HCT116 (cell line): ENCODE measurements around the gene MTUS2. TPM values are rescaled to one million over a fixed set of nuclear protein-coding genes. Genes with fewer than 3 reads are reported as not detected.

Experiments
- ATAC-seq: fragments of 200-7000 bp; cut with Tn5 transposase; 2 replicates; pipeline ENCODE4 v1.9.1; 2020; ENCODE audit warnings: mild to moderate bottlenecking, moderate library complexity
- BruUV-seq: library from RNA; stranded (reverse); fragments of 400-500 nt; replicated peaks from 2 replicates; lab custom pipeline; 2021; lab: Mats Ljungman, UMichigan
- CTCF ChIA-PET: fragments of 300-600 bp; sonication (Branson Sonifier 250); formaldehyde crosslinking; loops from one replicate; lab custom pipeline; 2021; ENCODE audit warnings: antibody characterized with exemption; lab: Charles Lee
- POLR2A ChIA-PET: fragments of 300-600, 350-600 bp; sonication (Branson Sonifier 250); formaldehyde crosslinking; loops from one replicate; lab custom pipeline; 2021; ENCODE audit warnings: antibody characterized with exemption; lab: Charles Lee
- RAD21 ChIA-PET, 2 experiments: fragments of 300-600 bp; sonication (Branson Sonifier 250); formaldehyde crosslinking; loops; one replicate each; lab custom pipeline; 2023; ENCODE audit warnings: low total read pairs in 2 of 2; ENCODE audit not compliant: uncharacterized antibody in 2 of 2, unreplicated experiment in 2 of 2, low non-redundant PET in 1 of 2; lab: Charles Lee
- DNase-seq: peaks from one replicate; pipeline ENCODE4 v3.0.0-alpha.2; 2010; ENCODE audit warnings: low read depth, low spot score
- H2AFZ ChIP-seq: fragments of 200-600 bp; shearing (Covaris generic), sonication (generic); 2 replicates; pipeline ENCODE4 v1.6.1; 2017; ENCODE audit warnings: low read depth, mixed run types, mixed read lengths, antibody characterized with exemption, low read length; ENCODE audit not compliant: poor library complexity, severe bottlenecking
- H3K27ac ChIP-seq: 2 replicates; pipeline ENCODE4 v1.5.1; 2012; ENCODE audit warnings: low read depth, low read length
- H3K27me3 ChIP-seq: fragments of 200-600 bp; sonication (generic); 2 replicates; pipeline ENCODE4 v1.6.1; 2016; ENCODE audit warnings: mixed run types, low read length, mixed read lengths; ENCODE audit not compliant: insufficient read depth
- H3K36me3 ChIP-seq, 2 experiments: fragments of 200-500 bp in 1 of 2; fragments of 200-600 bp in 1 of 2; sonication (Bioruptor generic) in 1 of 2; sonication (generic) in 1 of 2; 2 replicates each; pipeline versions ENCODE4 v1.5.1 to v1.6.1; 2014 to 2016; ENCODE audit warnings: low read length in 2 of 2, inconsistent platforms in 1 of 2, mixed read lengths in 1 of 2, mixed run types in 1 of 2; ENCODE audit not compliant: insufficient read depth in 2 of 2, control insufficient read depth in 1 of 2
- H3K4me1 ChIP-seq, 2 experiments: fragments of 200-600 bp in 1 of 2; sonication (generic) in 1 of 2; 2 replicates each; pipeline versions ENCODE4 v1.5.1 to v1.6.1; 2012 to 2017; ENCODE audit warnings: low read length in 2 of 2, inconsistent platforms in 1 of 2, mild to moderate bottlenecking in 1 of 2, mixed read lengths in 1 of 2, mixed run types in 1 of 2, moderate library complexity in 1 of 2; ENCODE audit not compliant: insufficient read depth in 2 of 2, control insufficient read depth in 1 of 2
- H3K4me2 ChIP-seq: fragments of 200-600 bp; sonication (generic); 2 replicates; pipeline ENCODE4 v1.6.1; 2017; ENCODE audit warnings: mixed run types, low read length, mixed read lengths
- H3K4me3 ChIP-seq, 2 experiments: fragments of 200-600 bp in 1 of 2; sonication (generic) in 1 of 2; replicated peaks in 1 of 2; 2 replicates each; pipeline ENCODE4 v1.5.1; 2011 to 2016; ENCODE audit warnings: low read length in 2 of 2, control low read depth in 1 of 2, low read depth in 1 of 2, mild to moderate bottlenecking in 1 of 2, mixed read lengths in 1 of 2, mixed run types in 1 of 2
- H3K79me2 ChIP-seq: fragments of 200-600 bp; sonication (generic); 2 replicates; pipeline ENCODE4 v1.6.1; 2017; ENCODE audit warnings: mild to moderate bottlenecking, mixed run types, low read length, moderate library complexity, mixed read lengths; ENCODE audit not compliant: insufficient read depth
- H3K9ac ChIP-seq: fragments of 200-600 bp; sonication (generic); 2 replicates; pipeline ENCODE4 v1.6.1; 2016; ENCODE audit warnings: low read length, mixed read lengths
- H3K9me2 ChIP-seq: fragments of 200-600 bp; sonication (generic), shearing (Covaris generic); 2 replicates; pipeline ENCODE4 v1.6.1; 2017; ENCODE audit warnings: mixed run types, mild to moderate bottlenecking, moderate library complexity; ENCODE audit not compliant: insufficient read depth
- H3K9me3 ChIP-seq, 2 experiments: fragments of 200-500 bp in 1 of 2; fragments of 200-600 bp in 1 of 2; sonication (Bioruptor generic) in 1 of 2; sonication (generic) in 1 of 2; 2 replicates each; pipeline ENCODE4 v1.6.1; 2014 to 2017; ENCODE audit warnings: low read length in 2 of 2, mixed read lengths in 2 of 2, inconsistent platforms in 1 of 2, low read depth in 1 of 2, mild to moderate bottlenecking in 1 of 2, mixed run types in 1 of 2, moderate library complexity in 1 of 2; ENCODE audit not compliant: control insufficient read depth in 1 of 2, insufficient read depth in 1 of 2
- H4K20me1 ChIP-seq: fragments of 200-600 bp; sonication (generic), shearing (Covaris generic); 2 replicates; pipeline ENCODE4 v1.6.1; 2017; ENCODE audit warnings: mixed run types, mild to moderate bottlenecking, moderate library complexity; ENCODE audit not compliant: insufficient read depth
- CBX3 ChIP-seq: IDR thresholded peaks from 2 replicates; pipeline ENCODE4 v1.6.1; 2012; ENCODE audit warnings: low read depth
- CEBPB ChIP-seq: IDR thresholded peaks from 2 replicates; pipeline ENCODE4 v1.6.1; 2012; ENCODE audit warnings: low read depth
- EZH2phosphoT487 ChIP-seq: fragments of 200-600 bp; IDR thresholded peaks from 2 replicates; pipeline ENCODE4 v1.6.1; 2018; ENCODE audit warnings: antibody characterized with exemption, borderline replicate concordance
- JUND ChIP-seq: IDR thresholded peaks from 2 replicates; pipeline ENCODE4 v1.6.1; 2012
- RAD21 ChIP-seq: IDR thresholded peaks from 2 replicates; pipeline ENCODE4 v1.6.1; 2012; ENCODE audit warnings: low read depth, mild to moderate bottlenecking
- SIN3A ChIP-seq: IDR thresholded peaks from 2 replicates; pipeline ENCODE4 v1.6.1; 2012; ENCODE audit warnings: low read depth
- SP1 ChIP-seq: IDR thresholded peaks from 2 replicates; pipeline ENCODE4 v1.6.1; 2012; ENCODE audit warnings: low read depth
- YY1 ChIP-seq: IDR thresholded peaks from 2 replicates; pipeline ENCODE4 v1.6.1; 2011; ENCODE audit warnings: low read length, low read depth, moderate library complexity, mild to moderate bottlenecking; ENCODE audit not compliant: insufficient replicate concordance; ENCODE audit errors: extremely low read depth
- ZBTB33 ChIP-seq: IDR thresholded peaks from 2 replicates; pipeline ENCODE4 v1.6.1; 2011; ENCODE audit warnings: mild to moderate bottlenecking, low read length, moderate library complexity; ENCODE audit not compliant: insufficient replicate concordance; ENCODE audit errors: extremely low read depth
- ZNF274 ChIP-seq: fragments of 200-500 bp; sonication (Bioruptor generic); IDR thresholded peaks from 2 replicates; pipeline ENCODE4 v1.6.1; 2014; ENCODE audit warnings: mild to moderate bottlenecking, low read depth, low read length, inconsistent platforms
- intact Hi-C: fragments of 100-400 bp; cut with micrococcal nuclease; formaldehyde crosslinking; loops from 2 replicates; pipeline ENCODE4 v1.10.0; 2022
- total RNA-seq: library from RNA; stranded (reverse); gene quantifications from one replicate; pipeline ENCODE4 v1.2.1, GENCODE V29; 2021; ENCODE audit not compliant: unreplicated experiment
- TF ChIP-seq, protein P1 (sequence below): IDR thresholded peaks from 2 replicates; pipeline ENCODE4 v1.6.1; 2012
- TF ChIP-seq, protein P2 (sequence below), 3 experiments: fragments of 200-600 bp in 1 of 3; sonication (generic) in 1 of 3; IDR thresholded peaks in 2 of 3; conservative IDR thresholded peaks in 1 of 3; 2 replicates each; pipeline ENCODE4 v1.5.1; 2012 to 2017; ENCODE audit warnings: low read depth in 2 of 3, low read length in 2 of 3, antibody characterized with exemption in 1 of 3, borderline replicate concordance in 1 of 3, control low read depth in 1 of 3, mild to moderate bottlenecking in 1 of 3, mixed read lengths in 1 of 3, mixed run types in 1 of 3, moderate library complexity in 1 of 3; ENCODE audit not compliant: insufficient read depth in 1 of 3
- TF ChIP-seq, protein P3 (sequence below): IDR thresholded peaks from 2 replicates; pipeline ENCODE4 v1.6.1; 2012
- TF ChIP-seq, protein P4 (sequence below): IDR thresholded peaks from 2 replicates; pipeline ENCODE4 v1.6.1; 2012; ENCODE audit warnings: low read depth

The MTUS2 gene
- total RNA-seq, 1 experiment from 2014 or later = 0.02 TPM

DNA sequence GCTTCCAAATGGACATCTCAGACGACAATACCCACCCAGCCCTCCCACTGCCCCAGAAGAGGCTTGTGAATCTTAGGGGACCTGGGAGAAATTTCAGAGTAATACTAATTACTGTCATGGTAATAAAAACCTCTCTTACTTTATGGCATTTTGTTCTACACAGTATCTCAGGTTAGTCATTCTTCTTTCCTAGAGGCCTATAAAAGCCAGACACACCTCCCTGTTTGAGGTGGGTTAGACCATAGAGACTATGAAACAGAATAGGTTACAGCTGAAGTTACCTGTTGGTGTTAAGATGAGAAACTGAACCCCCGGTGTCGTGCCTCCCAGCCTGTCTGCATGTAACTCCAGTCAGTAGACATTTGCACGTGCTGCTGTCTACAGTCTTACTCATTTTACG lies 661.5 kb downstream of the MTUS2 start:
- no peaks in the 10 kb centered on the region for H3K9me3 ChIP-seq
- H3K36me3 ChIP-seq = no peaks in the 10 kb centered on the region
- no TSS peak for BruUV-seq
- no peak overlapping the region for H3K4me2 ChIP-seq
- no peak overlapping the region for H3K4me3 ChIP-seq
- no peaks in the 10 kb centered on the region for H3K4me1 ChIP-seq
- no peak overlapping the region for H3K27ac ChIP-seq
- H3K79me2 ChIP-seq = no peaks in the 10 kb centered on the region
- DNase-seq (no peak), ATAC-seq (no peak)
- TF ChIP-seq CBX3 = no peak
- TF ChIP-seq ZBTB33 = no peak
- no peak for TF ChIP-seq CEBPB
- no peak for TF ChIP-seq JUND
- TF ChIP-seq ZNF274 = no peak
- no peak for TF ChIP-seq SIN3A
- no peak for TF ChIP-seq YY1
- TF ChIP-seq, protein P1, sequence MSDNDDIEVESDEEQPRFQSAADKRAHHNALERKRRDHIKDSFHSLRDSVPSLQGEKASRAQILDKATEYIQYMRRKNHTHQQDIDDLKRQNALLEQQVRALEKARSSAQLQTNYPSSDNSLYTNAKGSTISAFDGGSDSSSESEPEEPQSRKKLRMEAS = no peak
- TF ChIP-seq, protein P2, sequence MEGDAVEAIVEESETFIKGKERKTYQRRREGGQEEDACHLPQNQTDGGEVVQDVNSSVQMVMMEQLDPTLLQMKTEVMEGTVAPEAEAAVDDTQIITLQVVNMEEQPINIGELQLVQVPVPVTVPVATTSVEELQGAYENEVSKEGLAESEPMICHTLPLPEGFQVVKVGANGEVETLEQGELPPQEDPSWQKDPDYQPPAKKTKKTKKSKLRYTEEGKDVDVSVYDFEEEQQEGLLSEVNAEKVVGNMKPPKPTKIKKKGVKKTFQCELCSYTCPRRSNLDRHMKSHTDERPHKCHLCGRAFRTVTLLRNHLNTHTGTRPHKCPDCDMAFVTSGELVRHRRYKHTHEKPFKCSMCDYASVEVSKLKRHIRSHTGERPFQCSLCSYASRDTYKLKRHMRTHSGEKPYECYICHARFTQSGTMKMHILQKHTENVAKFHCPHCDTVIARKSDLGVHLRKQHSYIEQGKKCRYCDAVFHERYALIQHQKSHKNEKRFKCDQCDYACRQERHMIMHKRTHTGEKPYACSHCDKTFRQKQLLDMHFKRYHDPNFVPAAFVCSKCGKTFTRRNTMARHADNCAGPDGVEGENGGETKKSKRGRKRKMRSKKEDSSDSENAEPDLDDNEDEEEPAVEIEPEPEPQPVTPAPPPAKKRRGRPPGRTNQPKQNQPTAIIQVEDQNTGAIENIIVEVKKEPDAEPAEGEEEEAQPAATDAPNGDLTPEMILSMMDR (IDR thresholded peaks at IDR 0.05 in 2 of 3, conservative IDR thresholded peaks at IDR 0.05 in 1 of 3; ENCODE audit: borderline replicate concordance in 1 of 3, insufficient read depth in 1 of 3, low read depth in 2 of 3, low read length in 2 of 3) = no peak
- TF ChIP-seq EZH2phosphoT487 = no peak
- TF ChIP-seq, protein P3, sequence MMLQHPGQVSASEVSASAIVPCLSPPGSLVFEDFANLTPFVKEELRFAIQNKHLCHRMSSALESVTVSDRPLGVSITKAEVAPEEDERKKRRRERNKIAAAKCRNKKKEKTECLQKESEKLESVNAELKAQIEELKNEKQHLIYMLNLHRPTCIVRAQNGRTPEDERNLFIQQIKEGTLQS = no peak
- TF ChIP-seq SP1 = no peak
- TF ChIP-seq RAD21 = no peak
- TF ChIP-seq, protein P4, sequence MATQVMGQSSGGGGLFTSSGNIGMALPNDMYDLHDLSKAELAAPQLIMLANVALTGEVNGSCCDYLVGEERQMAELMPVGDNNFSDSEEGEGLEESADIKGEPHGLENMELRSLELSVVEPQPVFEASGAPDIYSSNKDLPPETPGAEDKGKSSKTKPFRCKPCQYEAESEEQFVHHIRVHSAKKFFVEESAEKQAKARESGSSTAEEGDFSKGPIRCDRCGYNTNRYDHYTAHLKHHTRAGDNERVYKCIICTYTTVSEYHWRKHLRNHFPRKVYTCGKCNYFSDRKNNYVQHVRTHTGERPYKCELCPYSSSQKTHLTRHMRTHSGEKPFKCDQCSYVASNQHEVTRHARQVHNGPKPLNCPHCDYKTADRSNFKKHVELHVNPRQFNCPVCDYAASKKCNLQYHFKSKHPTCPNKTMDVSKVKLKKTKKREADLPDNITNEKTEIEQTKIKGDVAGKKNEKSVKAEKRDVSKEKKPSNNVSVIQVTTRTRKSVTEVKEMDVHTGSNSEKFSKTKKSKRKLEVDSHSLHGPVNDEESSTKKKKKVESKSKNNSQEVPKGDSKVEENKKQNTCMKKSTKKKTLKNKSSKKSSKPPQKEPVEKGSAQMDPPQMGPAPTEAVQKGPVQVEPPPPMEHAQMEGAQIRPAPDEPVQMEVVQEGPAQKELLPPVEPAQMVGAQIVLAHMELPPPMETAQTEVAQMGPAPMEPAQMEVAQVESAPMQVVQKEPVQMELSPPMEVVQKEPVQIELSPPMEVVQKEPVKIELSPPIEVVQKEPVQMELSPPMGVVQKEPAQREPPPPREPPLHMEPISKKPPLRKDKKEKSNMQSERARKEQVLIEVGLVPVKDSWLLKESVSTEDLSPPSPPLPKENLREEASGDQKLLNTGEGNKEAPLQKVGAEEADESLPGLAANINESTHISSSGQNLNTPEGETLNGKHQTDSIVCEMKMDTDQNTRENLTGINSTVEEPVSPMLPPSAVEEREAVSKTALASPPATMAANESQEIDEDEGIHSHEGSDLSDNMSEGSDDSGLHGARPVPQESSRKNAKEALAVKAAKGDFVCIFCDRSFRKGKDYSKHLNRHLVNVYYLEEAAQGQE = no peak
- POLR2A ChIA-PET = no interaction called here
- no peak overlapping the region for H3K9ac ChIP-seq
- CTCF ChIA-PET = interaction anchor here (2.7 kb wide), 1 partner anchor 10 kb away, joined by 10 read pairs; no protein-coding TSS in a partner anchor
- H4K20me1 ChIP-seq = no peaks in the 10 kb centered on the region
- intact Hi-C loops = no loop called here
- RAD21 ChIA-PET = no interaction called here
- H2AFZ ChIP-seq = no peak overlapping the region
- H3K9me2 ChIP-seq = no peaks in the 10 kb centered on the region
- peaks cover 20% of the 10 kb centered on the region for H3K27me3 ChIP-seq
